GM18502 (cell line): Measurements from ENCODE around the gene ARNT2.

ENCODE experiments used
- ATAC-seq: cut with Tn5 transposase; IDR thresholded peaks from one replicate; pipeline ENCODE4 v1.9.1; 2021; ENCODE audit warnings: mild to moderate bottlenecking; ENCODE audit not compliant: unreplicated experiment, poor library complexity

ARNT2 gene

GRCh38 chr15:80440024-80440423, 35.8 kb downstream of the ARNT2 start:
- ATAC-seq, result no peak

DNA sequence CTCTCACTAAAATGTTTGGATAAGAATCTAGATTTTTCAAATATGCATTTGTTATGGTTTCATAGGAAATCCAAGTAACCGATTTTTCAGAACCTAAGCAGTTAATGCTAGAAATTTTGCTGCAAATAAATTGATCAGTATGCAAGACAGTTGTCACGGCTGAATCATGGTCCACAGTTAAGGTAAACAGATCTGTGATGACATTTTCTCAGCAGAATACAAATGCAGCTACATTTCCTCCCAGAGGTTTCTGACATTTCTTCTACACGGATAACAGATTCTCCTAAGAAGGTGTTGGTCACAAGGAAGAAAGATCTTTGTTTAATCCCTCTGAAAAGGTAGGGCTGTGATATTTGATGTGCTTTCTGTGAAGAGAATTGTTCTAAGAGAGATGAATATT, 36.9 kb downstream of the ARNT2 start:
- no peak for ATAC-seq

- ATAC-seq, result no peak
Measured at GRCh38 chr15:80441714-80442113, 37.5 kb downstream of the ARNT2 start.

DNA sequence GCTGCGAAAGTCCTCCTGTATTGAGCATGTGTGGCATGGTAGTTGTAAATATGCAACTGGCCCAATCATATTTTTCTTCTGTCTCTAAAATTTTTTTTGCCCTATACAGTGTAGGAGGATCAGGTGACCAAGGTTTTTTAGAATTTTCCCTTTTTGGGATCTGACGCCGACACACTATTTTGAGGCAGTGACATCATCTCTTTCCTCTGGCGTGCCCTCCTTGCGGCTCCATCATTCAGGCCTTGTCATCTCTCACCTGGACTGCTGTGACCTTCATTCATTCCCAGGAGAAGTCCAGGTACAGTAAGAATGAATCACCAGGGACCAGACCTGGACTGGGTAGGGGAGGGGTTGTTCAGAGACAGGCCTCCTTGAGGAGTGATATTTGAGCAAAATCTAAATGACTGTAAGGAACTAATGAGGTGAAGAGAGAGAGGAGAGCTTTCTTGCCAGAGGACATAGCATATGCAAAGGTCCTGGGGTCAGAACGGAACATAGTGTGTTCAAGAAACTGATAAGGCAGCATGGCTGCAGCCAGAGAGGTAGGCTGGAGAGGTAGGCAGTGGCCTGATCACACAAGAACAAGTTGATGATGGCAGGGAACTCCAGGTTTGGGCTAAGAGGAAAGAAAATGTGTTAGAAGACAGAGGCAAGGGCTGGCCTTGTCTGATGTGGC, 38.7 kb downstream of the ARNT2 start:
- no peak for ATAC-seq

- no peak for ATAC-seq
Measured at GRCh38 chr15:80444680-80445251, 40.6 kb downstream of the ARNT2 start.

DNA sequence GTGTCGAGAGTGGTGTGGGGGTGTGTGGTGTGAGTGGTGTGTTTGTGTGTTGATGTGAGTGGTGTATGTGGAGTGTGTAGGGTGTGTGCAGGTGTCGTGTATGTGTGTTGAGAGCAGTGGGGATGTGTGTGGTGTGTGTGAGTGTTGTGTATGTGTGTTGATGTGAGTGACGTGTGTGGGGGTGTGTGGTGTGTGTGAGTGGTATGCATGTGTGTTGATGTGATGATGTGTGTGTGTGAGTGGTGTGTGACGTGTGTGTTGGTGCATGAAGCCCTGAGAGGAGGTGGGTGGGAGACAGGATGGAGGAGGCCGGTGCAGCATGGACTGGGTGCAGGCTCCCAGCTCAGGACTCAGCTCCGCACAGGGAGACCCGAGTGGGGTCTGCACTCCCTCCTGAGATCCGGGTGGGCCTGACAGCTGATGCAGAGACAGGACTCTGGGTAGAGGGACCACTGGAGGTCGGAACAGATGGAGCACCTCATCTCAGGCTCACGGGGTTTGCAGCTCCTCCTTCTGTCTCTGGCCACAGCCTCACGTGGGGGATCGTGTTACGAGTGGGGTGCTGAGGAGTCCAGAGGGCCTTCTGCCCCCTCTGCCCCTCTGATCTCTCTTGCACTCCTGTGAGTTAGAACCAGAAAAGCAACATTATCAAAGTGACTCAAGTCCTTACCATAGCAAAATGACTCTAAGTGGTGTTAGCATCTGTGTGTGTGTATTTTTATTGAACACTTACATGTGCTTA, 41.3 kb downstream of the ARNT2 start:
- ATAC-seq, result no peak

- no peak for ATAC-seq
Measured at GRCh38 chr15:80447077-80447476, 42.9 kb downstream of the ARNT2 start.

- ATAC-seq, result no peak
Measured at GRCh38 chr15:80449825-80450224, 45.6 kb downstream of the ARNT2 start.

DNA sequence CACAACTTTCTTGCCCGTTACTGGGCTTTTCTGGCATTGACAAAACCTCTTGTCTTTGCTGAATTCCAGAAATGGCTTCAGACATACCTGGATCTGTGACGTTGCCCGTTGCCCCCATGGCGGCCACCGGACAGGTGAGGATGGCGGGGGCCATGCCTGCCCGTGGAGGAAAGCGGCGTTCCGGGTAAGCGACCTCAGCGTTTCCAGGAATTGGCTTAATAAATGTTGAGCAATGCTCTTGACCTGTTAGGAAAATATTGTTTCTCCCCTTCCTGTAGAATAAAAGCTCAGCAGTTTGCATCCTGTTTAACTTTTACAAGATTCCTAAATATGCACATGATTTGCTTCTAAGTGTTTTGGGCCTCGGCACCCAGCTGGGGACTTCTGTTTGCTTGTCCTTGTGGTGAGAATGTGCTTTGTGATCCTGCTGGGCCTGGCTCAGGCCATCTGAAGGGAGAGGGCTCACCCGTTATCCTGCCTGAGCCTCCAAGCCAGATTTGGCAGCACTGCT, 46.7 kb downstream of the ARNT2 start:
- no peak for ATAC-seq

GRCh38 chr15:80452166-80452565, 48.0 kb downstream of the ARNT2 start:
- no peak for ATAC-seq

- ATAC-seq, result no peak
Measured at GRCh38 chr15:80455051-80455648, 51.0 kb downstream of the ARNT2 start.

GRCh38 chr15:80455668-80456442, 51.7 kb downstream of the ARNT2 start:
- ATAC-seq, result no peak

DNA sequence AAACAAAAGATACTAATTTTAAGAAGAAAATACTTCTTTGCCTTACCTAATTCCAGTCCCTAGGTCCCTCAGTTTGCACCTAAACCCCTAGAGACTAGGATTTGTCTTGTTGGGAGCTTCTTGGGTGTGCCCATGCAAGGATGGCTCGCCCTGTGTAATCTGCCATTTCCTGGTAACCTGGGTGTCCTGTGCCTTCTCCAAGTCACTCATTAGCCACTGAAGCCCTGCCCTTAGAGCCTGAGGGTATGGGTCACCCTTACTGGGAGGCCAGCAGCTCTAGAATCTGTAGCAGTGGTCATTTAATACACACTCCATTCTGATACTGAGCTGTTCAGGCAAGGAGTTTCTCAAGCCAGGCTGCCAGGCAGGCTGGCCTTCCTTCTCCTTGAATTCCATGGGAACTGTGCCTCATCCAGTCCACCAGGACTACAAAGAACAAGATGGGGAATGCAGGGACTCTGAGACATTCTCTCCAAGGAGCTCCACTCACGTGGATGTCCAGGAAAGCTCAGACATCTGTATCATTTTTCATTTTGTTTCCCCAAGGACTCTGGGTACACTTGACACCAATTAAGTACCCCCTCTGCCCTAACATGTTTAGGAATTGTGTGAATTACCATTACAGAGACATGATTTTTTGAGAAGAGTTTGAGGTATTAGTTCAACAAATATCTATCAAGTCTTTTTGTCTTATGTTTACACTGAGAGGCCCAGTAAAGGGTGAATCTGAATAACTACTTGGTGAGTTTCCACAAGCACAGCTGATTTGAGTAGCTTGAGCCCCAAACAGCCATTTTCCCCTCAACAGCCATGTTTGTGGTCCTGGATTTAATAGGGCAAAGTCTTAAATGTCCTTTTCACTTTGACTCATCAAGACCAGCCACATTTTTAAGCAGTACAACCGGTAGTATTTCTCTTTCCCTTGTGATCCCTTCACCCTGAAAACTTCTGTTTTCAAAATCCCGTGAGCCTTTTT, 52.6 kb downstream of the ARNT2 start:
- no peak for ATAC-seq

GRCh38 chr15:80457896-80458295, 53.7 kb downstream of the ARNT2 start:
- ATAC-seq, result no peak

- ATAC-seq, result no peak
Measured at GRCh38 chr15:80458580-80458979, 54.4 kb downstream of the ARNT2 start.

DNA sequence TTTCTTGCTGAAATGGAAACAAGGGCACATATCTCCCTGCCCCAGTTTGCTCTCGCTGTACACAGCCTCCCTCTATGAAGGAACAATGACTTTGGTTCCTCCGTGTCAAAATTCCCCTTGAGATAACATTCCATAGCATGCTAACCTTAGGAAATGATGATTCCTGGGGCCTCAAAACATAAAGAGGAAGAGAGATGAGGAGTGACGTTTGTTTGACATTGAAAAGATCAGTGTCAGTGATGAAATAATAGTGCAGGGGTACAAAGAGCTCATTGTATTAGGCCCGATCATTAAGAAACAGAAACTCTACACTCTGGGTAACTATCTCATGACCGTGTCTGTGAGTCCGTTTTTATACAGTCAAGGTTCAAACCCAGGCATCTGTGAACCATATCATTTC, 55.2 kb downstream of the ARNT2 start:
- ATAC-seq, result no peak

DNA sequence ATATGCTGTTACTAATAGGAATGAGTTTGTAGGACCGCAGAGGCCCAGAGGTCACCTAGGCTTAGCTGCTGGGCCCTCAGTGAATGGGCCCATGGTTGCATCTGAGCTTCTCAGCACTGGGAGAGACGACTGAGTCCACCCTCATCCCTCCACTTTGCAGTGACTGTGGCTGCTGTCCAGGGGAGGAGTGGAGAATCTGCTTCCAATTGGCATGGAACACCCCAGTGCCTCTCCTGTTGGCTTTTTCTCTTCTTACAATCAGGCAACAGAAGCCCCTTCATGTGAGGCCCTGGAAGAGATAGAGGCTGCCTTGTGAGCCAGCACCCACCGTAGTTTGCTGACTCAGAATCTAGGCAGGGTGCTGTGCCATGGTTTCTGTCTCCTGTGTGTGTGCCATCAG, 55.6 kb downstream of the ARNT2 start:
- no peak for ATAC-seq

DNA sequence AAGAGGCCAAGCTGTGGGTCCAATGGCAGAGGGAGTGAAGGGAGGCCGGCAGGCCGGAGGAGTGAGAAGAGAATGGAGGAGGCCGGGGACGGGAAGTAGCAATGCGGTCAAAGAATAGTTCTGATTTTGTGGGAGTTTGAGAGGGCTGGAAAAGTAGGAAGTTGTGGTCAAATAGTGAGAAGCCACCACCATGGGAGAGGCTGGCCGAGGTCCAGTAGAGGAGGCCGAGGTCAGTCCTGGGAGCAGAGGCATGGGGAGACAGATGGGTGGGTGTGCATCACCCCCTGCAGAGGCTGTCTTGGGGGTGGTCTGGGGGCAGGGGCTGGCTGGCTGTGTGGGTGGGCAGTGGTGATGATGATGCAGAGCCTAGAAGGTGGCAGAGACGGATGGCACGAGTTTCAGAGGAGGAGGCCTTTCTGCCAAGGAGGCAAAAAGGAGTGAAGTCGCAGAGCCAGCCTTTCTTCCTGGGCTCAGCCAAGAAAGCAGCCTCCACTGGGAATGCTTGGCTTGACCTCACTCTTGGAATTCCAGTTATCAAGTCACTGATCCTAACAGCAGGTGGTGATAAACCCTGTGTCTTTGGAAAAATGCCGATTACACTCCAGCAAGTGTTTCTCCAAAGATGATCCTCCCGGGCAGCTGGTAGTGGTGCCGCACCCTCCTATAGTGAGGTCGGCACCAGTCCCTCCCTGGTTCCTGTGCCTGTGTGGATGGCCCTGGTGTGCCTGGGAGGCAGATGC, 57.3 kb downstream of the ARNT2 start:
- no peak for ATAC-seq

- ATAC-seq, result no peak
Measured at GRCh38 chr15:80462111-80462510, 57.9 kb downstream of the ARNT2 start.
